ENCODE results near the gene B3GALT4. TPM values are rescaled to one million over a fixed set of nuclear protein-coding genes. Genes with fewer than 3 reads are reported as not detected.

Gene B3GALT4, protein sequence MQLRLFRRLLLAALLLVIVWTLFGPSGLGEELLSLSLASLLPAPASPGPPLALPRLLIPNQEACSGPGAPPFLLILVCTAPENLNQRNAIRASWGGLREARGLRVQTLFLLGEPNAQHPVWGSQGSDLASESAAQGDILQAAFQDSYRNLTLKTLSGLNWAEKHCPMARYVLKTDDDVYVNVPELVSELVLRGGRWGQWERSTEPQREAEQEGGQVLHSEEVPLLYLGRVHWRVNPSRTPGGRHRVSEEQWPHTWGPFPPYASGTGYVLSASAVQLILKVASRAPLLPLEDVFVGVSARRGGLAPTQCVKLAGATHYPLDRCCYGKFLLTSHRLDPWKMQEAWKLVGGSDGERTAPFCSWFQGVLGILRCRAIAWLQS
- 5.1 and 11.1 TPM in 2 replicates for total RNA-seq
- 1.6 and 2.3 TPM in 2 replicates for polyA plus RNA-seq
- 3.0 and 4.0 TPM in 2 replicates for polyA plus RNA-seq (2012)
- polyA minus RNA-seq (ENCODE audit: low replicate concordance): 6.1 and 8.2 TPM in 2 replicates

DNA sequence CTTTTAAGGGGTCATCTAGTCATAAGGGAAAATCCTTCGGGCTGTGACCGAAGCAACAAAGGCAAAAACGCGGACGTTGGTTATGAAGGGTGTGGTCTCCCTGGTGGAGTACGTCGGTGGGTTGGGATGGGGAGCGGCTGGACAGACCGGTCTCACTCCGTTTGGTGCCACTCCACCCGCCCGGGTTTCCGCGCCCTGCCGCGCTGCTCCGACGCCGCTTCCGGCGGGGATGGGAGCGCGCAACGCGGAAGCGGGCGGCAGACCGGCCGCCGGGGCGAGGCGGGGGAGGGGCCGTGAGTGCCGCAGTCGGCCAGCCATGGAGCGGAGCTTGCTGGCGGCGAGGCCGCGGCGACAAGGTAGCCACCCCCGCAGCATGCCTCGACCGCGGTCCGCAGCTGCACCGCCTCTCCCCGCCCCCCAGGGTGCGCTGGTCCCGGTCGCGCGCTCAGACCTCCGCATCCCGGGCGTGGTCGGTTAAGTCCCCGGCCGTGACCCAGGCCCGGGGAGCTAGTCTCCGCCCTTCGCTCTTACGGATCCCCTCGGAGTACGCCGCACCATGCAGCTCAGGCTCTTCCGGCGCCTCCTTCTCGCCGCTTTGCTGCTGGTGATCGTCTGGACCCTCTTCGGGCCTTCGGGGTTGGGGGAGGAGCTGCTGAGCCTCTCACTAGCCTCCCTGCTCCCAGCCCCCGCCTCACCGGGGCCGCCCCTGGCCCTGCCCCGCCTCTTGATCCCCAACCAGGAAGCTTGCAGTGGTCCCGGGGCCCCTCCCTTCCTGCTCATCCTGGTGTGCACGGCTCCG lies at the start of gene B3GALT4:
Gene B3GALT4, plus strand, starts transcription at position 260 of the 799 bp plus-strand sequence. Its CDS starts 297 bp downstream, at position 557.
- TF ChIP-seq EZH2 (IDR thresholded peaks at IDR 0.05; ENCODE audit: low read length, missing control alignments) (no peak), CTCF (conservative IDR thresholded peaks at IDR 0.05 in 1 of 2, IDR thresholded peaks at IDR 0.05 in 1 of 2; ENCODE audit: low read depth in 1 of 2, low read length in 2 of 2) (peak; percentile 33 to 37)
- peak; percentile 69 to 75 for DNase-seq (ENCODE audit: low read depth in 2 of 2)
- Histone ChIP-seq H3K27me3 (ENCODE audit: control insufficient read depth, insufficient read depth, low read length) (no peaks in the 10 kb centered on the region), H2AFZ (ENCODE audit: low read length) (no peak within 1 kb of the TSS), H4K20me1 (ENCODE audit: control insufficient read depth, extremely low read depth, insufficient read depth, low read length) (no peaks in the 10 kb centered on the region), H3K4me2 (ENCODE audit: extremely low read depth, insufficient read depth, low read length) (peak within 1 kb of the TSS; percentile 70), H3K4me3 (replicated peaks in 1 of 4; ENCODE audit: control extremely low read depth in 1 of 4, insufficient read depth in 1 of 4, low read depth in 3 of 4, low read length in 4 of 4) (peak within 1 kb of the TSS; percentile 18 to 59 (median 46)), H3K9ac (ENCODE audit: insufficient read depth, low read length) (peak within 1 kb of the TSS; percentile 52), H3K27ac (ENCODE audit: insufficient read depth, low read length) (peak within 1 kb of the TSS; percentile 67), H3K79me2 (ENCODE audit: control insufficient read depth, insufficient read depth, low read length) (peaks cover 39% of the 10 kb centered on the region), H3K4me1 (ENCODE audit: control insufficient read depth, extremely low read depth, insufficient read depth, low read length) (peaks cover 19% of the 10 kb centered on the region), H3K36me3 (ENCODE audit: control insufficient read depth, insufficient read depth, low read length) (peaks cover 35% of the 10 kb centered on the region), H3K9me3 (ENCODE audit: control insufficient read depth, insufficient read depth, low read depth, low read length) (no peaks in the 10 kb centered on the region)

DNA sequence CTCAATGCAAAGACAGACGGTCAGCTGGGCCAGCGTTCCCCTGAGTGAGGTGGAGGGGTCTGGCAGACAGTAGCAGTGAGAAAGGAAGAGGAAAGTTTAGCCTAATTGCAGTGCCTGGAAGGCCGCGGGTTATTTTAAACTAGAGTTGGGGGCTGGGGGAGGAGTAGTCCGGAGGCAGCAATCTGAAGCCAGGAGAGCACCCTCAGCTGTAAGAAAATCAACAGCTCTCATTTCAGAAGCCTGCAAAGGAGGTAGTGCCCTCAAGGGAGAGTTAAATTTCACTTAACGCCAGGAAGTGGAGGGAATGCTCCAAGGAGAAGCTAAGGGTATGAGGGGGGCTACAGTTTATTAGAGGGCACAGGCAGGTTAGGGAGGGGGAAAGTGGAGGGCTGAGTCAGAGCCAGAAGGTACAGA lies 41.7 kb upstream of the B3GALT4 start:
- Histone ChIP-seq H3K9me3 (ENCODE audit: control insufficient read depth, insufficient read depth, low read depth, low read length) (no peaks in the 10 kb centered on the region), H3K27me3 (ENCODE audit: control insufficient read depth, insufficient read depth, low read length) (peaks cover 22% of the 10 kb centered on the region), H3K4me2 (ENCODE audit: extremely low read depth, insufficient read depth, low read length) (no peak overlapping the region), H3K4me3 (replicated peaks in 1 of 4; ENCODE audit: control extremely low read depth in 1 of 4, insufficient read depth in 1 of 4, low read depth in 3 of 4, low read length in 4 of 4) (no peak overlapping the region), H3K27ac (ENCODE audit: insufficient read depth, low read length) (no peak overlapping the region), H3K36me3 (ENCODE audit: control insufficient read depth, insufficient read depth, low read length) (no peaks in the 10 kb centered on the region), H2AFZ (ENCODE audit: low read length) (no peak overlapping the region), H4K20me1 (ENCODE audit: control insufficient read depth, extremely low read depth, insufficient read depth, low read length) (no peaks in the 10 kb centered on the region), H3K9ac (ENCODE audit: insufficient read depth, low read length) (no peak overlapping the region), H3K4me1 (ENCODE audit: control insufficient read depth, extremely low read depth, insufficient read depth, low read length) (no peaks in the 10 kb centered on the region), H3K79me2 (ENCODE audit: control insufficient read depth, insufficient read depth, low read length) (no peaks in the 10 kb centered on the region)
- TF ChIP-seq CTCF (conservative IDR thresholded peaks at IDR 0.05 in 1 of 2, IDR thresholded peaks at IDR 0.05 in 1 of 2; ENCODE audit: low read depth in 1 of 2, low read length in 2 of 2): no peak
- no peak for TF ChIP-seq EZH2 (IDR thresholded peaks at IDR 0.05; ENCODE audit: low read length, missing control alignments)
- DNase-seq (ENCODE audit: low read depth in 2 of 2): no peak

- Histone ChIP-seq H3K9me3 (ENCODE audit: control insufficient read depth, insufficient read depth, low read depth, low read length) (no peaks in the 10 kb centered on the region), H3K27me3 (ENCODE audit: control insufficient read depth, insufficient read depth, low read length) (peaks cover 22% of the 10 kb centered on the region), H3K36me3 (ENCODE audit: control insufficient read depth, insufficient read depth, low read length) (no peaks in the 10 kb centered on the region), H3K79me2 (ENCODE audit: control insufficient read depth, insufficient read depth, low read length) (no peaks in the 10 kb centered on the region), H3K27ac (ENCODE audit: insufficient read depth, low read length) (no peak overlapping the region), H4K20me1 (ENCODE audit: control insufficient read depth, extremely low read depth, insufficient read depth, low read length) (no peaks in the 10 kb centered on the region), H3K4me1 (ENCODE audit: control insufficient read depth, extremely low read depth, insufficient read depth, low read length) (no peaks in the 10 kb centered on the region), H3K9ac (ENCODE audit: insufficient read depth, low read length) (no peak overlapping the region), H3K4me3 (replicated peaks in 1 of 4; ENCODE audit: control extremely low read depth in 1 of 4, insufficient read depth in 1 of 4, low read depth in 3 of 4, low read length in 4 of 4) (no peak overlapping the region), H3K4me2 (ENCODE audit: extremely low read depth, insufficient read depth, low read length) (no peak overlapping the region), H2AFZ (ENCODE audit: low read length) (no peak overlapping the region)
- no peak for DNase-seq (ENCODE audit: low read depth in 2 of 2)
- TF ChIP-seq EZH2 (IDR thresholded peaks at IDR 0.05; ENCODE audit: low read length, missing control alignments) (no peak), CTCF (conservative IDR thresholded peaks at IDR 0.05 in 1 of 2, IDR thresholded peaks at IDR 0.05 in 1 of 2; ENCODE audit: low read depth in 1 of 2, low read length in 2 of 2) (no peak)
Observed at GRCh38 chr6:33236328-33236727, 40.6 kb upstream of the B3GALT4 start.

Data from fibroblast of lung (primary cell).